Astrocyte of the spinal cord (primary cell): ENCODE data around the gene ZNF441.

ENCODE experiments used
- DNase-seq: peaks from one replicate; pipeline ENCODE4 v3.0.0; 2011; ENCODE audit warnings: low read depth, low spot score
- H3K4me3 ChIP-seq: 2 replicates; pipeline ENCODE4 v1.5.1; 2011; ENCODE audit warnings: low read depth, mild to moderate bottlenecking, low read length, moderate library complexity
- CTCF ChIP-seq: IDR thresholded peaks from 2 replicates; pipeline ENCODE4 v1.5.1; 2012; ENCODE audit warnings: low read depth, mild to moderate bottlenecking, low read length, inconsistent platforms
- in situ Hi-C: cut with HindIII; loops from 2 replicates; pipeline ENCODE4 v1.10.0; 2017; ENCODE audit warnings: low sequenced_read_pairs

ZNF441 gene

GRCh38 chr19:11766597-11767591 is at the start of gene ZNF441:
ZNF441 (plus strand) TSS chr19:11767000; CDS start chr19:11767194, 194 bp downstream.
- peak within 1 kb of the TSS; percentile 88 for H3K4me3 ChIP-seq
- in situ Hi-C loops = no loop called here
- TF ChIP-seq CTCF = no peak
- DNase-seq = peak; percentile 94

GRCh38 chr19:11721681-11722080 is 45.1 kb upstream of the ZNF441 start:
- in situ Hi-C loops = no loop called here
- TF ChIP-seq CTCF = no peak
- DNase-seq = no peak
- H3K4me3 ChIP-seq = no peak overlapping the region

GRCh38 chr19:11722414-11722813 is 44.4 kb upstream of the ZNF441 start:
- TF ChIP-seq CTCF = no peak
- in situ Hi-C loops = no loop called here
- H3K4me3 ChIP-seq = no peak overlapping the region
- no peak for DNase-seq

GRCh38 chr19:11729586-11729985 is 37.2 kb upstream of the ZNF441 start:
- H3K4me3 ChIP-seq = no peak overlapping the region
- no peak for DNase-seq
- no peak for TF ChIP-seq CTCF
- in situ Hi-C loops = no loop called here

- no peak for TF ChIP-seq CTCF
- in situ Hi-C loops = no loop called here
- DNase-seq = no peak
- H3K4me3 ChIP-seq = no peak overlapping the region
These were observed 31.4 kb upstream of the ZNF441 start for GRCh38 chr19:11735375-11735774.

GRCh38 chr19:11736696-11737095 is 30.1 kb upstream of the ZNF441 start:
- DNase-seq = peak; percentile 8
- H3K4me3 ChIP-seq = no peak overlapping the region
- in situ Hi-C loops = no loop called here
- TF ChIP-seq CTCF = no peak
